ENCODE measurements around the gene PTPRG.
A peak's percentile ranks its signal among the peaks of the same experiment; 100 is the strongest.

Gene PTPRG

GRCh38 chr3:61875976-61876671 lies 314.8 kb downstream of the PTPRG start:
- DNase-seq: no peak

GRCh38 chr3:61876797-61877196 lies 315.4 kb downstream of the PTPRG start:
- no peak for DNase-seq

GRCh38 chr3:61877359-61878138 lies 316.2 kb downstream of the PTPRG start:
- no peak for DNase-seq

DNA sequence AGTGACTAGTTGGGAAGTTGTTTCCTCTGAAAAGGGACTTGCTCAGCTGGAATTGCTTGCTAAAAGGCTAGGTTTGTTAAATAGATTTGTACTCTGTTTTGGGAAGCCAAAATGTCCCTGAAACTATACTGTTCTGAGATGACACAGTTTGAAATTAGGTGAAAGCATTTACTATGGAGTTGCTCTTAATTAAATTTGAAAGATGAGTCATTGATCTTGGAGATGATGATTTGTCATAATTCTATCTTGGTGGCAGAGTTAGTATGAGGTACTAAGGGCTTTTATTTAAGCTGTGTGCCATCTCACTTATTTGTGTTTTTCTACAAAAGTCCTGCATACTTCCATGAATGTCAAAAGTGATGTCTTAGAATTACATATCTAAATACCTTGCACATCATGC lies 320.9 kb downstream of the PTPRG start:
- no peak for DNase-seq

DNA sequence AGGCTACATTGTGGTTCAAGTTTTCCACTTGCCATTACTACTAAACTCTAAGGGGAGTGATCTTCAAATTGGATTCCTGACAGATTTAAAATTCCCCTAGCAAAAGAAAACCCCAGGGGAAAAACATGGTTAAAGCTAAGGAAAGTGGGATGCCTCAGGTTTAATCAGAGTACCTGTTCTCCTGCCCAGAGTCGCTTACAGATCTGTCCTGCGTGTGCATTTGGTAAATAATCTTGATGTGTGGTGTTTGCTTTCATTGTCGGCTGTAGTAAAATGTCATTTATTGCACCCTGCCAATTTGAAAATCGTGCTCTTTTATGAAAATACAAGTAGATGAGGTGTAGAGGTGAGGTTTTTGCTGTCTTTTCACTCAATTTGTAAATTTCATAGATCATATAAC lies 323.4 kb downstream of the PTPRG start:
- no peak for DNase-seq

DNA sequence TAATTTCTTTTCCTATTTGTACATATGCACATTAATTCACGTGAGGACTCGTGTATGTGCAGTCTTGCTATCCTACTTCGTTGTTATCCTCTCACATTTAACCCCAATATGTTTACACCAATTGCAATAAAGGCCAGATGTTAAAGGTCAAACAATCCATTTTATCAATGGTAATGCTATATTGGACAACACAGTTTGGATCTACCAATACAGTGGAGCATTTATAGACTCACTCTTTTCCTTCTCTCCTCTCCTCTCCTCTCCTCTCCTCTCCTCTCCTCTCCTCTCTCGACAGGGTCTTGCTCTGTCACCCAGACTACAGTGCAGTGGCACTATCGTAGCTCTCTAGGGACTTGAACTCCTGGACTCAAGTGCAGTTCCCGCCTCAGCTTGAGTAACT lies 324.0 kb downstream of the PTPRG start:
- no peak for DNase-seq

GRCh38 chr3:61887206-61887605 lies 325.8 kb downstream of the PTPRG start:
- DNase-seq: no peak

GRCh38 chr3:61889259-61889658 lies 327.9 kb downstream of the PTPRG start:
- no peak for DNase-seq

DNA sequence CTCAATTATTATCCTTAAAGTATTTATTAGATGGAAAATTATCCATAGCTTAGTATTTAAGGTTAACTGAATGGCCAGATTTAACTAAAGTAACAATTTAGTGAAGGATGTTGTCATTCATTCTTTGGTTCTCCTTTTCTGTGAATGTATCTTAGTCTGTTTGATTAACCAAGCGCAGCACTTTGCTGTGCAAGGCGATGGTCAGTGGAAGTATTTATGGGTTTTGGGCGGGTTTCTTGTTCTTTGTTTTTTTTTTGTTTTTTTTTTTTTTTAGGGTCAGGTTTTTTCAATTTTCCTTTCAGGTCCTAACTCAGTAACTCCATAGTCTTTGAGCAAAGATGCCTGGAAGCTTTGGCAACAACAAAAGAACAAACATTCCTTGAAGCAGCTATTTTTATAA lies 328.8 kb downstream of the PTPRG start:
- DNase-seq: no peak

- DNase-seq: no peak
These were observed 329.2 kb downstream of the PTPRG start for GRCh38 chr3:61890586-61890985.

- no peak for DNase-seq
These were observed 331.5 kb downstream of the PTPRG start for GRCh38 chr3:61892891-61893290.

- no peak for DNase-seq
These were observed 332.6 kb downstream of the PTPRG start for GRCh38 chr3:61893840-61894566.

DNA sequence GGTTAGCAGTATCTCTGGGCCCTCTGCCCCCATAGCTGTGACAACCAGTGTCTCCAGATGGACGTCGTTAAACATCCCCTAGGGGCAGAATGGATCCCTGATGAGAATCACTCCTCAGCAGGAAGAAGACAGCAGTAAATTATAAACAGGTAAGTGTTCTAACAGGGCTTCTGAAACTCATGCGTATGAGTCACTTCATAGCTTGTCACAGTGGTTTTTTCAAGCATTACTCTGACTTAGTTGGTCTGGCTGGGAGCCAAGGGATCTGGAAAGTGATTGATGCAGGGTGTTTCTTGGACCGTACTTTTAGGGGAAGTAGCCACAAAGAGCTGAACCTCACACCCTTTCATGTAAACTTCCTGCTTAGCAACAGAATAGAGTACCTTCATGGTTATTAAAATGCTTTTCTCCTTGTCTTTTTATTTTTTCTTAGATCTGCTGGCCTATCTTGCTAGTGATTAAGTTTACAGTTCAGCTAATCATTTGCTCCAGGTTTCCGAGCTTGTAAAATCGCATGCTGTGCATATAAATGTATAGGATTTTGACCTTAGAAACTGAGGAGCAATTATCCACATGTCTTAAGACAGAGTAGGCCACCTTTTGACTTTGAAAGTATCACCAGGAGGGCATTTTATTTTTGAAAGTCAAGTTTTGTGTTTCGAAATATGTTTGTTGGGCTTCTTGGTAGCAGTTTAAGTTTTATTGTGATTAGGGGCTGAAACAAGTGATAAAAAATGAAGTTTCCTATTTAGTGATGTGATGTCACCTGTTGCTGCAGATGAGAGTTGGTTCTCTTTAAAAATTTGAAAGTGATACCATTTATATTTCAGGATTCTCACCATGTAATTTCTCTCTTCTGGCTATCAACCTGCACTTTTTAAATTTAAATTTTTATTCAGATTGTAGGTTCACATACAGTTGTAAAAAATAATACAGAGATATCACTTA lies 333.9 kb downstream of the PTPRG start:
- peak in 1 of 2 experiments; percentile 22 for DNase-seq

GRCh38 chr3:61896251-61896650 lies 334.9 kb downstream of the PTPRG start:
- DNase-seq: no peak

DNA sequence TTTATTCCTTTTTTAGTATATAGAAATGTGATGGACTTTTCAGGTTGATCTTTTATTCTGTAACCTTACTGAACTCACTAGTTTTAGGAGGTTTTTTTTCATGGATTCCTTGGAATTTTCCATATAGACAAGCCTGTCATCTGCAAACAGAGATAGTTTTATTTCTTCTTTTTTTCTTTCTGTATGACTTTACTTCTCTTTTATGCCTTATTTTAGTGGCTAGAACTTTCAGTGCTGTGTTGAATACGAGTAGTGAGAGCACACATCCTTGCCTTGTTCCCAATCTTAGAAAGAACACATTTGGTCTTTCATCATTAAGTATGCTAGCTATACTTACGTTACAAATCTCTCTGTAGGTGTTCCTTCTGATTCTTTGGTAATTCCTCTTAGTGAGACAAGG lies 336.5 kb downstream of the PTPRG start:
- DNase-seq: no peak

DNA sequence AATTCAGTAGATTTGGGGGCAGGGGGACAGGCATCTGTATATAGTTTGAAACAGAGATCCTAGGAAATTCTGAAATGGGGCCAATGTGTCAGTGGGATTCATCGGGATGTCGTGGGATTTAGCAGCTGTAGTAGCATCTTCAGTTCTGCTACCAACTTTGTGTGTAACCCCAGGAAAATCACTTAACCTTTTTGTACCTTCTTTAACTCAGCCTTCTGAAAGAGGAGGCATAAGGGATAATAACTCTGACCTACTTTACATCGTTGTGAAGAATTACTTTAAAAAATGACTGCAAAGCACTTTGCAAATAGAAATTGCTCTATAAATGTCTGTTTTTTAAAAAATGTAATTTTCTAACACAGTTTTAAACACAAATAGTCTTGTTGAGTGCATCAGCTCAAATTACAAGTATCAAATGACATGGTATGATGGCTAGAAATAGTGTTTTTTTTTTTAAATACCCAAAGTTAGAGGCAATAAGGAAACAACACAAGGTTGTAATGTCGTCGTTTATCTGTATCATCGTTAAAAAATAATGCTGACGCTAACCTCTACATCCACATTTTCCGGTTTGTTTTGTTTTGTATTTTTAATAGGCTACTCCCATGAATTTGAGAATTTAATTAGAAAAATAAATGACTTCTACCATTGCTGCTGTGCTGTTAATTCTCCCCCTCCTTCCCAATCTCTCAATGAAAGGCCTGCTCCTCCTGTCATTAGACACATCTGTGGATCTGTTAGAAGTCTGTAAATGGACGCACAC lies 338.5 kb downstream of the PTPRG start:
- no peak for DNase-seq

DNA sequence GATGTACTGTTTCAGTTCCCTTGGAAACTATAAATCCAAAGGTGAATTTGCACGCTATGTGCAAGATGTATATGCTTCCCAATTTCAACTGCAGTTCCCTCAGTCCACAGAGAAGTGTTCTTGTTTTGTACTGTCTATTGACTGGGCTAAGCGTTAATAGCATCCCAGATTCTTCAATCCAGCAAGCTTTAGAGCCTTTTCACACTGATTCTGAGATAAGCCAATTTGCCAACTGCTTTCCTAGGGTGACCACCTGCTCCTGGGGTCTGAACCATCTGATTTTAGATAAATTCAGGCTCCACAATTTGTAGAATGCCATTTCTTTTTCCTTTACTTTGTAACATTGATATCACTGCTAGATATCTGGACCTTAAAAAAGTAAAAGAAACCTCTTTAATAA lies 340.1 kb downstream of the PTPRG start:
- DNase-seq: no peak

DNA sequence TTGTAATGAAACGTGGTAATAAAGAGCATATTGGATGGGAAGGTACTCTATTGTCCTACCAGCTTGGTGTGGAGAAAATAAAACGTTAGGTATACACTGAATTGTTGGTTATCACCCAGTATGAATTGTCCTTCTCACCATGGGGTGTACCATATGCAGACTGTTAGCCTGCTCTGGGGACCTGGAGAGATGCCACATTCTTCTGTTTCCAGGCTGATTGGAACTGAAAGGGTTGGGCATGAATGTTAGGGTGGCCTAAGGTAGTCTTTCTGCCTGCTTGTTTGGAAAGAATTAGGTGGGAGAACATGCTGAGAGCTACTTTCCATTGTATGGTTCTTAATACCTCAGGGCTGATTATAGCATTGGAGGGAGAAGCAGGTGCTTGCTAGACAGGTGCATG lies 340.6 kb downstream of the PTPRG start:
- DNase-seq: peak in 1 of 2 experiments; percentile 14

GRCh38 chr3:61903074-61903473 lies 341.7 kb downstream of the PTPRG start:
- no peak for DNase-seq

DNA sequence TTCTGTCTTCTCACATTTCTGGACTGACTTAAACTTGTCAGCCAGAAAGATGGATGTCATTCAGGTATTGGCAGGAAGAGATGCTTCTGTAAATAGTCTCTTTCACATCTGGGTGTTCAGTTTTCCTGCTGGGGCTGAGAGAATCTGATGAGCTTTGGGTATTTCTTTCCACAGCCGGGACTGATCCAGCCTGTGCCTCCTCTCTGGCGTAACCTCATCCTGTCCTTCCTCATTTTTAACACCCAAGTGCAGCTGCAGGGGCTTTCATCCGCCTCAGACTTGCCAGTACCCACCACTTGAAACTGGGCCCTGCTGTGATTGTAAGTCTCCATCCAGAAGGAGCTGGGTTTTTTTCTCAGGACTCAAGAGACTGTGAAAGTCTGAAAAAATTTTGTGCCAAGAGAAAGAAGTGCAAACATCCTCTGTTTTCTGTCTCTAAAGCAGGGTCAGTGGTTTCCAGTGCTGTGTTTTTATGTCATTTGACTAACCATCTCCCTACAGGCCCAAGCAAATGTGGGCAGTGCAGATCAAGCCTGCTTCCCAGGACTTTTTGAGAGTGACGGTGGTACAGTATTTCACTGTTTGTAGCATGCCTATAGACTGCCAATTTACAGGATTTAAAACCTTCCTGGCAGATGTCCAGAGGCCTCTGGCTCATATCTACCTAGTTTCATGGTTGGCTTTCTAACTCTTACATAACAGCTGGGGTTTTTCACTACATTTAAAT lies 342.7 kb downstream of the PTPRG start:
- DNase-seq: peak; percentile 77 to 83

DNA sequence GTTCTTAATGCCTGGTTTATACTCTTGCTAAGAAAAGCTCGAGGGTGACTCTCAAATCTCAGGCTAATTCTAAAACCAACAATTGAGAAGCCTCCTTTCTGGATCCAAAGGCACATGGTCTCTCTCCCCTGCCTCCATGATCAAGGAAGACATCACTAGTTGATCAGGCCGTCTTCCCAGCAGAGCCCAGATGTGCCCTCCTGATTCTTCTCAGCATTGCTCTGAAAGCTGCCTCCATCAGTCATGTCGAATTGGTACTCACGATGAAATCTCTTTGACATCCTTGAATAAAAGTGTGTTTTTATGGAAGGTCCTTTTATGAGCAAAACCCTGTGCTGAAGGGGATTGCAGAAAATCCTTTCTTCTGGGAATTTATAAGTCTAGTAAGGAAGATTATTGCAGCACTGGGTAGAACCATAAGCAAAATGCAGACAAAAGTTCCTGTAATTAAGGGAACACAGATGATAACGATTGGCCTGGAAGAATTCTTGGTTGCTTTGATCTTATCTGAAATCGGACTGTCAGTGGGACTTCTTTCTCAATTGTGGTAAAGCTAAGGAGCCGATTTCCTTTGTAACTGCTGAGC lies 345.9 kb downstream of the PTPRG start:
- DNase-seq: no peak
